Measurements from ENCODE around the gene ZNF394. TPM values are rescaled to one million over a fixed set of nuclear protein-coding genes. Genes with fewer than 3 reads are reported as not detected.

The ZNF394 gene
- total RNA-seq, 2 donors from 2014 or later, result 10.8 to 20.2 TPM

GRCh38 chr7:99500637-99501009 lies 542 bp upstream of the ZNF394 start:
- H3K36me3 ChIP-seq, result peaks cover 23% of the 10 kb centered on the region
- H3K27me3 ChIP-seq, result no peaks in the 10 kb centered on the region
- H3K4me1 ChIP-seq, result peaks cover 0 to 30% of the 10 kb centered on the region in 2 donors
- peak overlapping the region; percentile 75 to 80 for H3K4me3 ChIP-seq
- DNase-seq (ENCODE audit: low spot score), result no peak
- peak overlapping the region; percentile 92 to 93 for H3K27ac ChIP-seq
- no peak for TF ChIP-seq CTCF (IDR thresholded peaks at IDR 0.05)
- H3K9me3 ChIP-seq, result no peaks in the 10 kb centered on the region

- TF ChIP-seq CTCF (IDR thresholded peaks at IDR 0.05), result no peak
- Histone ChIP-seq H3K27ac (peak overlapping the region; percentile 92 to 93), H3K9me3 (peaks cover under 1 to 8% of the 10 kb centered on the region in 2 donors), H3K27me3 (no peaks in the 10 kb centered on the region), H3K4me1 (peaks cover 0 to 26% of the 10 kb centered on the region in 2 donors), H3K4me3 (peak overlapping the region; percentile 75 to 80), H3K36me3 (peaks cover 33% of the 10 kb centered on the region)
- no peak for DNase-seq (ENCODE audit: low spot score)
Measured at GRCh38 chr7:99499371-99499720, 735 bp downstream of the ZNF394 start.

- Histone ChIP-seq H3K36me3 (peaks cover 41% of the 10 kb centered on the region), H3K27ac (peak overlapping the region in 1 of 2 donors; percentile 93), H3K4me3 (peak overlapping the region; percentile 75 to 80), H3K27me3 (no peaks in the 10 kb centered on the region), H3K9me3 (peaks cover 4 to 16% of the 10 kb centered on the region in 2 donors), H3K4me1 (peaks cover 0 to 26% of the 10 kb centered on the region in 2 donors)
- no peak for TF ChIP-seq CTCF (IDR thresholded peaks at IDR 0.05)
- DNase-seq (ENCODE audit: low spot score), result no peak
Measured at GRCh38 chr7:99498546-99498944, 1.5 kb downstream of the ZNF394 start.

- no peak for TF ChIP-seq CTCF (IDR thresholded peaks at IDR 0.05)
- H3K36me3 ChIP-seq, result peaks cover 47% of the 10 kb centered on the region
- H3K4me3 ChIP-seq, result peak overlapping the region; percentile 75 to 80
- peak overlapping the region in 1 of 2 donors; percentile 93 for H3K27ac ChIP-seq
- no peaks in the 10 kb centered on the region for H3K27me3 ChIP-seq
- peaks cover 4 to 22% of the 10 kb centered on the region in 2 donors for H3K9me3 ChIP-seq
- peaks cover 0 to 26% of the 10 kb centered on the region in 2 donors for H3K4me1 ChIP-seq
- DNase-seq (ENCODE audit: low spot score), result no peak
Measured at GRCh38 chr7:99497766-99498545, 2.1 kb downstream of the ZNF394 start.

- Histone ChIP-seq H3K36me3 (peaks cover 56% of the 10 kb centered on the region), H3K9me3 (peaks cover 4 to 24% of the 10 kb centered on the region in 2 donors), H3K27ac (no peak overlapping the region), H3K27me3 (no peaks in the 10 kb centered on the region), H3K4me3 (no peak overlapping the region), H3K4me1 (peaks cover 0 to 17% of the 10 kb centered on the region in 2 donors)
- no peak for DNase-seq (ENCODE audit: low spot score)
- TF ChIP-seq CTCF (IDR thresholded peaks at IDR 0.05), result no peak
Measured at GRCh38 chr7:99493823-99494222, 6.3 kb downstream of the ZNF394 start.

Data from right atrium auricular region (tissue), 2 donors.